Measurements from ENCODE around the gene LCLAT1.
"Not testable (repeated sequence)": the region's sequence is repeated elsewhere in the genome, so short reads cannot be mapped to it uniquely, and the experiment has no call there.

LCLAT1 gene

GRCh38 chr2:30612371-30612770 lies 165.3 kb downstream of the LCLAT1 start:
- DNase-seq = no peak

GRCh38 chr2:30613001-30613400 lies 166.0 kb downstream of the LCLAT1 start:
- no peak for DNase-seq

- DNase-seq = not testable (repeated sequence)
Observed at GRCh38 chr2:30614227-30614626, 167.2 kb downstream of the LCLAT1 start.

- no peak for DNase-seq
Observed at GRCh38 chr2:30615926-30616325, 168.9 kb downstream of the LCLAT1 start.

- DNase-seq = no peak
Observed at GRCh38 chr2:30620102-30620501, 173.1 kb downstream of the LCLAT1 start.

GRCh38 chr2:30621836-30622235 lies 174.8 kb downstream of the LCLAT1 start:
- no peak for DNase-seq

- DNase-seq = no peak
Observed at GRCh38 chr2:30622452-30622851, 175.4 kb downstream of the LCLAT1 start.

- no peak for DNase-seq
Observed at GRCh38 chr2:30625276-30625675, 178.2 kb downstream of the LCLAT1 start.

GRCh38 chr2:30625701-30626100 lies 178.7 kb downstream of the LCLAT1 start:
- DNase-seq = no peak

GRCh38 chr2:30626397-30626796 lies 179.4 kb downstream of the LCLAT1 start:
- DNase-seq = no peak

GRCh38 chr2:30627151-30627550 lies 180.1 kb downstream of the LCLAT1 start:
- DNase-seq = no peak

- DNase-seq = no peak
Observed at GRCh38 chr2:30628341-30628740, 181.3 kb downstream of the LCLAT1 start.

- DNase-seq = no peak
Observed at GRCh38 chr2:30629866-30630265, 182.8 kb downstream of the LCLAT1 start.

- DNase-seq = no peak
Observed at GRCh38 chr2:30631051-30631671, 184.1 kb downstream of the LCLAT1 start.

- DNase-seq = no peak
Observed at GRCh38 chr2:30633039-30633438, 186.0 kb downstream of the LCLAT1 start.

- DNase-seq = no peak
Observed at GRCh38 chr2:30636311-30636710, 189.3 kb downstream of the LCLAT1 start.

GRCh38 chr2:30639836-30640235 lies 192.8 kb downstream of the LCLAT1 start:
- no peak for DNase-seq

- DNase-seq = no peak
Observed at GRCh38 chr2:30641765-30642345, 194.8 kb downstream of the LCLAT1 start.

GRCh38 chr2:30643013-30643412 lies 196.0 kb downstream of the LCLAT1 start:
- not testable (repeated sequence) for DNase-seq

- no peak for DNase-seq
Observed at GRCh38 chr2:30643674-30644073, 196.6 kb downstream of the LCLAT1 start.

GRCh38 chr2:30645081-30645744 lies 198.2 kb downstream of the LCLAT1 start:
- DNase-seq = no peak

- DNase-seq = no peak
Observed at GRCh38 chr2:30645745-30646119, 198.7 kb downstream of the LCLAT1 start.

GRCh38 chr2:30647752-30648457 lies 200.9 kb downstream of the LCLAT1 start:
- no peak for DNase-seq

- no peak for DNase-seq
Observed at GRCh38 chr2:30649278-30649677, 202.2 kb downstream of the LCLAT1 start.

Measured in activated CD4-positive, alpha-beta T cell treated with anti-CD3 and anti-CD28 coated beads for 1 hour (primary cell).